ENCODE measurements around the gene ANKRD17. TPM values are rescaled to one million over a fixed set of nuclear protein-coding genes. Genes with fewer than 3 reads are reported as not detected.

The ANKRD17 gene
- total RNA-seq, 1 experiment from 2014 or later, result 66.8 TPM

DNA sequence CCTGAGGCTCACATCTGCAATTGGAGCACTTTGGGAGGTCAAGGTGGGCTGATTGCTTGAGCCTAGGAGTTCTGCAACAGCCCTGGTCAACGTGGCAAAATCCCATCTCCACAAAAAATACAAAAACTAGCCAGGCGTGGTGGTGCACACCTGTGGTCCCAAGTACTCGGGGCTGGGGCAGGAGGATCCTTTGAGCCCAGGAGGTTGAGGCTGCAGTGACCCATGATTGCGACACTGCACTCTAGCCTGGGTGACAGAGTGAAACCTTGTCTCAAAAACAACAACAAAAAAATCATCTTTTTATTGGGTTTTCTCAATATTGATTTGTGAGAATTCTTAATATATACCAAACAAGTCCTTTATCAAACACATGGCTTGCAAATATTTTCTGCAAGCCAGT is 64.9 kb downstream of the ANKRD17 start:
- Mint-ChIP-seq H3K27ac (ENCODE audit: unreplicated experiment) (no peak overlapping the region), H3K36me3 (ENCODE audit: insufficient read depth, unreplicated experiment) (peaks cover 7% of the 10 kb centered on the region), H3K4me3 (ENCODE audit: unreplicated experiment) (no peak overlapping the region), H3K9me3 (ENCODE audit: unreplicated experiment) (no peaks in the 10 kb centered on the region), H3K27me3 (ENCODE audit: insufficient read depth, unreplicated experiment) (no peaks in the 10 kb centered on the region), H3K4me1 (ENCODE audit: low read depth, unreplicated experiment) (no peaks in the 10 kb centered on the region)
- TF ChIP-seq CTCF (IDR thresholded peaks at IDR 0.05; ENCODE audit: insufficient read depth in 1 of 2, low read depth in 1 of 2, low read length in 1 of 2, severe bottlenecking in 1 of 2, unreplicated experiment in 1 of 2), result no peak
- DNase-seq, result no peak
- no peaks in the 10 kb centered on the region for H3K4me1 ChIP-seq
- no TSS peak for BruUV-seq (replicated peaks)
- no peaks in the 10 kb centered on the region for H3K27me3 ChIP-seq (replicated peaks; ENCODE audit: control insufficient read depth, insufficient read depth, low read length)
- ChIA-PET CTCF (no interaction called here), POLR2A (no interaction called here)
- H3K9me3 ChIP-seq, result no peaks in the 10 kb centered on the region
- no peak overlapping the region for H3K4me3 ChIP-seq (ENCODE audit: low read depth, low read length)
- intact Hi-C loops (cut with micrococcal nuclease; ENCODE audit: unreplicated experiment), result no loop called here
- H3K36me3 ChIP-seq (ENCODE audit: control insufficient read depth, insufficient read depth, low read length), result no peaks in the 10 kb centered on the region

- no TSS peak for BruUV-seq (replicated peaks)
- Mint-ChIP-seq H3K9me3 (ENCODE audit: unreplicated experiment) (no peaks in the 10 kb centered on the region), H3K36me3 (ENCODE audit: insufficient read depth, unreplicated experiment) (peaks cover 7% of the 10 kb centered on the region), H3K27ac (ENCODE audit: unreplicated experiment) (no peak overlapping the region), H3K27me3 (ENCODE audit: insufficient read depth, unreplicated experiment) (no peaks in the 10 kb centered on the region), H3K4me3 (ENCODE audit: unreplicated experiment) (no peak overlapping the region), H3K4me1 (ENCODE audit: low read depth, unreplicated experiment) (no peaks in the 10 kb centered on the region)
- no peaks in the 10 kb centered on the region for H3K27me3 ChIP-seq (replicated peaks; ENCODE audit: control insufficient read depth, insufficient read depth, low read length)
- intact Hi-C loops (cut with micrococcal nuclease; ENCODE audit: unreplicated experiment), result no loop called here
- ChIA-PET POLR2A (no interaction called here), CTCF (interaction anchor here (0.5 kb wide), 1 partner anchor 69 kb away, joined by 4 read pairs; no protein-coding TSS in a partner anchor)
- no peaks in the 10 kb centered on the region for H3K4me1 ChIP-seq
- no peaks in the 10 kb centered on the region for H3K9me3 ChIP-seq
- no peaks in the 10 kb centered on the region for H3K36me3 ChIP-seq (ENCODE audit: control insufficient read depth, insufficient read depth, low read length)
- no peak overlapping the region for H3K4me3 ChIP-seq (ENCODE audit: low read depth, low read length)
- no peak for TF ChIP-seq CTCF (IDR thresholded peaks at IDR 0.05; ENCODE audit: insufficient read depth in 1 of 2, low read depth in 1 of 2, low read length in 1 of 2, severe bottlenecking in 1 of 2, unreplicated experiment in 1 of 2)
- DNase-seq, result no peak
Measured at GRCh38 chr4:73193155-73193554, 65.4 kb downstream of the ANKRD17 start.

- Histone ChIP-seq H3K4me3 (ENCODE audit: low read depth, low read length) (no peak overlapping the region), H3K9me3 (no peaks in the 10 kb centered on the region), H3K27me3 (replicated peaks; ENCODE audit: control insufficient read depth, insufficient read depth, low read length) (no peaks in the 10 kb centered on the region), H3K36me3 (ENCODE audit: control insufficient read depth, insufficient read depth, low read length) (no peaks in the 10 kb centered on the region), H3K4me1 (no peaks in the 10 kb centered on the region)
- DNase-seq, result no peak
- ChIA-PET POLR2A (no interaction called here), CTCF (no interaction called here)
- H3K4me1 Mint-ChIP-seq (ENCODE audit: low read depth, unreplicated experiment), result no peaks in the 10 kb centered on the region
- H3K27ac Mint-ChIP-seq (ENCODE audit: unreplicated experiment), result no peak overlapping the region
- TF ChIP-seq CTCF (IDR thresholded peaks at IDR 0.05; ENCODE audit: insufficient read depth in 1 of 2, low read depth in 1 of 2, low read length in 1 of 2, severe bottlenecking in 1 of 2, unreplicated experiment in 1 of 2), result no peak
- no peak overlapping the region for H3K4me3 Mint-ChIP-seq (ENCODE audit: unreplicated experiment)
- BruUV-seq (replicated peaks), result no TSS peak
- intact Hi-C loops (cut with micrococcal nuclease; ENCODE audit: unreplicated experiment), result no loop called here
- H3K9me3 Mint-ChIP-seq (ENCODE audit: unreplicated experiment), result no peaks in the 10 kb centered on the region
- H3K27me3 Mint-ChIP-seq (ENCODE audit: insufficient read depth, unreplicated experiment), result no peaks in the 10 kb centered on the region
- no peaks in the 10 kb centered on the region for H3K36me3 Mint-ChIP-seq (ENCODE audit: insufficient read depth, unreplicated experiment)
Measured at GRCh38 chr4:73189274-73189810, 69.3 kb downstream of the ANKRD17 start.

Data from Caco-2 (cell line).